ENCODE data around the gene PPP6R1.

The PPP6R1 gene

GRCh38 chr19:55259540-55260210, 858 bp upstream of the PPP6R1 start:
- peak in 4 of 56 donors; percentile 50 to 58 (median 54) for DNase-seq

- peak in 15 of 56 donors; percentile 37 to 73 (median 58) for DNase-seq
Observed at GRCh38 chr19:55258476-55258827, 365 bp downstream of the PPP6R1 start.

- DNase-seq: peak in 3 of 56 donors; percentile 29 to 38 (median 34)
Observed at GRCh38 chr19:55257461-55258420, 1.1 kb downstream of the PPP6R1 start.

GRCh38 chr19:55256562-55257460, 2.0 kb downstream of the PPP6R1 start:
- no peak for DNase-seq

GRCh38 chr19:55255618-55256423, 3.0 kb downstream of the PPP6R1 start:
- DNase-seq: peak in 1 of 56 donors; percentile 18

GRCh38 chr19:55254625-55254977, 4.2 kb downstream of the PPP6R1 start:
- DNase-seq: peak in 1 of 56 donors; percentile 12

- DNase-seq: no peak
Observed at GRCh38 chr19:55253842-55254624, 4.8 kb downstream of the PPP6R1 start.

- no peak for DNase-seq
Observed at GRCh38 chr19:55252760-55253663, 5.8 kb downstream of the PPP6R1 start.

- DNase-seq: peak in 3 of 56 donors; percentile 6 to 23 (median 17)
Observed at GRCh38 chr19:55251341-55252081, 7.3 kb downstream of the PPP6R1 start.

- no peak for DNase-seq
Observed at GRCh38 chr19:55250262-55251036, 8.4 kb downstream of the PPP6R1 start.

- no peak for DNase-seq
Observed at GRCh38 chr19:55249841-55250240, 9.0 kb downstream of the PPP6R1 start.

- DNase-seq: no peak
Observed at GRCh38 chr19:55248704-55249103, 10.1 kb downstream of the PPP6R1 start.

- no peak for DNase-seq
Observed at GRCh38 chr19:55248166-55248675, 10.6 kb downstream of the PPP6R1 start.

GRCh38 chr19:55247621-55248099, 11.2 kb downstream of the PPP6R1 start:
- DNase-seq: no peak

- DNase-seq: no peak
Observed at GRCh38 chr19:55246462-55247451, 12.1 kb downstream of the PPP6R1 start.
